Smooth muscle cell (in vitro differentiated cells): ENCODE measurements around the gene WWOX. TPM values are rescaled to one million over a fixed set of nuclear protein-coding genes. Genes with fewer than 3 reads are reported as not detected.

ENCODE experiments used
- DNase-seq: peaks from one replicate; lab custom pipeline; 2025; ENCODE audit not compliant: unreplicated experiment; lab: John Stamatoyannopoulos, UW
- H2AFZ ChIP-seq: fragments of 200-600 bp; sonication (generic); 2 replicates; pipeline ENCODE4 v1.6.0; 2016; ENCODE audit warnings: antibody characterized with exemption, low read depth, mild to moderate bottlenecking
- H3F3A ChIP-seq: fragments of 200-600 bp; sonication (generic); 2 replicates; pipeline ENCODE4 v1.6.0; 2017; ENCODE audit warnings: antibody characterized with exemption, low read depth
- H3K27ac ChIP-seq: fragments of 200-600 bp; sonication (generic); 2 replicates; pipeline ENCODE4 v1.5.1; 2016; ENCODE audit warnings: low read depth, mild to moderate bottlenecking
- H3K27me3 ChIP-seq: fragments of 200-600 bp; sonication (generic); 2 replicates; pipeline ENCODE4 v1.6.1; 2016; ENCODE audit warnings: low read depth, mild to moderate bottlenecking
- H3K36me3 ChIP-seq: fragments of 200-600 bp; sonication (generic); 2 replicates; pipeline ENCODE4 v1.5.1; 2016; ENCODE audit warnings: low read depth
- H3K4me1 ChIP-seq: fragments of 200-600 bp; sonication (generic); 2 replicates; pipeline ENCODE4 v1.5.1; 2016; ENCODE audit warnings: low read depth
- H3K4me2 ChIP-seq: fragments of 200-600 bp; sonication (generic); 2 replicates; pipeline ENCODE4 v1.6.0; 2016; ENCODE audit warnings: mild to moderate bottlenecking
- H3K4me3 ChIP-seq: fragments of 200-600 bp; sonication (generic); 2 replicates; pipeline ENCODE4 v1.5.1; 2016; ENCODE audit warnings: mild to moderate bottlenecking
- H3K79me2 ChIP-seq: fragments of 200-600 bp; sonication (generic); 2 replicates; pipeline ENCODE4 v1.6.0; 2016; ENCODE audit warnings: low read depth, mild to moderate bottlenecking
- H3K9ac ChIP-seq: fragments of 200-600 bp; sonication (generic); 2 replicates; pipeline ENCODE4 v1.6.0; 2016; ENCODE audit warnings: low read depth
- H3K9me3 ChIP-seq: fragments of 200-600 bp; sonication (generic); replicated peaks from 2 replicates; pipeline ENCODE4 v1.5.1; 2016; ENCODE audit warnings: low read depth
- H4K20me1 ChIP-seq: fragments of 200-600 bp; sonication (generic); 2 replicates; pipeline ENCODE4 v1.6.0; 2016; ENCODE audit warnings: low read depth
- CTCF ChIP-seq: fragments of 200-600 bp; sonication (generic); IDR thresholded peaks from 2 replicates; pipeline ENCODE4 v1.5.1; 2017; ENCODE audit warnings: borderline replicate concordance, mild to moderate bottlenecking, antibody characterized with exemption; ENCODE audit not compliant: insufficient read depth, poor library complexity, severe bottlenecking
- WGBS: methylation state at CpG from one replicate; pipeline ENCODE4 v1.1.7; 2016; ENCODE audit warnings: low lambda C conversion rate; 5-methylcytosine and 5-hydroxymethylcytosine counted together
- polyA plus RNA-seq: library from polyadenylated mRNA; unstranded; fragments of >200 nt; fragmentation: Nextera tagmentation; extraction: Ambion mirVana; gene quantifications from 2 replicates; pipeline ENCODE4 v1.2.1, GENCODE V29; 2016
- total RNA-seq: library from RNA; depleted of rRNA; stranded (reverse); fragments of >200 nt; gene quantifications from 2 replicates; pipeline ENCODE4 v1.2.3, GENCODE V29; 2014

The WWOX gene
- total and polyA plus RNA-seq, 2 experiments from 2014 or later, result 7.5 to 14.0 TPM

GRCh38 chr16:78897299-78897698 lies 797.8 kb downstream of the WWOX start:
- H3K27ac ChIP-seq, result no peak overlapping the region
- H3K4me2 ChIP-seq, result no peak overlapping the region
- no peaks in the 10 kb centered on the region for H3K9me3 ChIP-seq
- DNase-seq, result no peak
- no peak overlapping the region for H3K9ac ChIP-seq
- TF ChIP-seq CTCF, result no peak
- WGBS, result 89% methylated on average over 5 of the region's 5 CpGs
- no peaks in the 10 kb centered on the region for H3K36me3 ChIP-seq
- H3K79me2 ChIP-seq, result no peaks in the 10 kb centered on the region
- H4K20me1 ChIP-seq, result no peaks in the 10 kb centered on the region
- no peaks in the 10 kb centered on the region for H3K27me3 ChIP-seq
- H3K4me3 ChIP-seq, result no peak overlapping the region
- no peaks in the 10 kb centered on the region for H3K4me1 ChIP-seq
- no peak overlapping the region for H2AFZ ChIP-seq
- no peaks in the 10 kb centered on the region for H3F3A ChIP-seq

GRCh38 chr16:78900044-78900811 lies 800.8 kb downstream of the WWOX start:
- Histone ChIP-seq H3K9ac (no peak overlapping the region), H3F3A (no peaks in the 10 kb centered on the region), H3K27ac (no peak overlapping the region), H4K20me1 (no peaks in the 10 kb centered on the region), H3K4me3 (no peak overlapping the region), H3K79me2 (no peaks in the 10 kb centered on the region), H3K36me3 (no peaks in the 10 kb centered on the region), H2AFZ (no peak overlapping the region), H3K4me2 (no peak overlapping the region), H3K27me3 (no peaks in the 10 kb centered on the region), H3K9me3 (no peaks in the 10 kb centered on the region), H3K4me1 (no peaks in the 10 kb centered on the region)
- WGBS, result 71% methylated on average over 6 of the region's 6 CpGs
- DNase-seq, result no peak
- TF ChIP-seq CTCF, result no peak

DNA sequence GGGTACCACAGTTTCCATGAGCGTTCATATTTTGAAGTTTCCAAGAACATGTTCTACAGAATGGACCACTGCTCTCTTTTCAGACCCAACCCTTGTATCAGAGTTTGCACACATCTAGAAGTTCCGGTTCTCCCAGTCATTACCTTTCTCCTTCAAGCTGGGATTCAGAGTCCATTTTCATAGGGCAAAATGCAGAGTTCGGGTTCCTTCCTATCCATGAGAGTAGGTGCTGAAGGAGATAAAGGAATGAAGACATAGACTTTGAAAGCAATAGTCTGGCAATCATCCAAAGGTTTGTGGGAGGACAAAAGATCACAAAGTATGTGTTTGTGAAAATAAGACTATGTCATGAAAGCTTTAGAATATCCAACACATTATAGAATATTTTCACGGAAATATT lies 801.5 kb downstream of the WWOX start:
- DNase-seq, result no peak
- Histone ChIP-seq H3K9ac (no peak overlapping the region), H3K79me2 (no peaks in the 10 kb centered on the region), H3K9me3 (no peaks in the 10 kb centered on the region), H2AFZ (no peak overlapping the region), H3K4me2 (no peak overlapping the region), H3F3A (no peaks in the 10 kb centered on the region), H3K36me3 (no peaks in the 10 kb centered on the region), H3K4me1 (no peaks in the 10 kb centered on the region), H4K20me1 (no peaks in the 10 kb centered on the region), H3K27me3 (no peaks in the 10 kb centered on the region), H3K27ac (no peak overlapping the region), H3K4me3 (no peak overlapping the region)
- WGBS, result 94% methylated on average over 4 of the region's 4 CpGs
- no peak for TF ChIP-seq CTCF

GRCh38 chr16:78902321-78902720 lies 802.9 kb downstream of the WWOX start:
- Histone ChIP-seq H3K4me3 (no peak overlapping the region), H3K27ac (no peak overlapping the region), H3K9me3 (no peaks in the 10 kb centered on the region), H2AFZ (no peak overlapping the region), H3K27me3 (no peaks in the 10 kb centered on the region), H3K9ac (no peak overlapping the region), H3K36me3 (no peaks in the 10 kb centered on the region), H4K20me1 (no peaks in the 10 kb centered on the region), H3K4me1 (no peaks in the 10 kb centered on the region), H3F3A (no peaks in the 10 kb centered on the region), H3K79me2 (no peaks in the 10 kb centered on the region), H3K4me2 (no peak overlapping the region)
- TF ChIP-seq CTCF, result no peak
- no peak for DNase-seq
- WGBS, result 88% methylated on average over 13 of the region's 13 CpGs
